ENCODE measurements around the gene CASR. TPM values are rescaled to one million over a fixed set of nuclear protein-coding genes. Genes with fewer than 3 reads are reported as not detected.

Gene CASR
- total RNA-seq, 3 donors from 2014 or later (not counting 1 experiment from before 2014, with no cell fraction given): 0.10 TPM; not detected in 2

GRCh38 chr3:122324871-122325323 lies 141.4 kb downstream of the CASR start, which contains the start of gene CSTA:
Gene CSTA, plus strand, starts transcription at chr3:122325248. Its CDS starts 45 bp downstream, at chr3:122325293.
- H3K4me3 ChIP-seq (ENCODE audit: low read length): no peak within 1 kb of the TSS
- intact Hi-C loops (cut with micrococcal nuclease): no loop called here
- no peak for DNase-seq
- 81% methylated on average over 6 of the region's 6 CpGs for WGBS (ENCODE audit: insufficient coverage)
- H3K36me3 Mint-ChIP-seq: no peaks in the 10 kb centered on the region
- no peak within 1 kb of the TSS for H3K4me3 Mint-ChIP-seq
- H3K27me3 ChIP-seq (ENCODE audit: control insufficient read depth, insufficient read depth, low read length): peaks cover 2% of the 10 kb centered on the region
- TF ChIP-seq, protein P1, sequence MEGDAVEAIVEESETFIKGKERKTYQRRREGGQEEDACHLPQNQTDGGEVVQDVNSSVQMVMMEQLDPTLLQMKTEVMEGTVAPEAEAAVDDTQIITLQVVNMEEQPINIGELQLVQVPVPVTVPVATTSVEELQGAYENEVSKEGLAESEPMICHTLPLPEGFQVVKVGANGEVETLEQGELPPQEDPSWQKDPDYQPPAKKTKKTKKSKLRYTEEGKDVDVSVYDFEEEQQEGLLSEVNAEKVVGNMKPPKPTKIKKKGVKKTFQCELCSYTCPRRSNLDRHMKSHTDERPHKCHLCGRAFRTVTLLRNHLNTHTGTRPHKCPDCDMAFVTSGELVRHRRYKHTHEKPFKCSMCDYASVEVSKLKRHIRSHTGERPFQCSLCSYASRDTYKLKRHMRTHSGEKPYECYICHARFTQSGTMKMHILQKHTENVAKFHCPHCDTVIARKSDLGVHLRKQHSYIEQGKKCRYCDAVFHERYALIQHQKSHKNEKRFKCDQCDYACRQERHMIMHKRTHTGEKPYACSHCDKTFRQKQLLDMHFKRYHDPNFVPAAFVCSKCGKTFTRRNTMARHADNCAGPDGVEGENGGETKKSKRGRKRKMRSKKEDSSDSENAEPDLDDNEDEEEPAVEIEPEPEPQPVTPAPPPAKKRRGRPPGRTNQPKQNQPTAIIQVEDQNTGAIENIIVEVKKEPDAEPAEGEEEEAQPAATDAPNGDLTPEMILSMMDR (IDR thresholded peaks at IDR 0.05): no peak
- no peaks in the 10 kb centered on the region for H3K4me1 Mint-ChIP-seq
- H3K4me1 ChIP-seq (ENCODE audit: control insufficient read depth, insufficient read depth, low read length): no peaks in the 10 kb centered on the region
- peaks cover 6 to 7% of the 10 kb centered on the region in 2 donors for H3K27me3 Mint-ChIP-seq (ENCODE audit: low read depth in 2 of 2)
- no peaks in the 10 kb centered on the region for H3K36me3 ChIP-seq (ENCODE audit: control insufficient read depth, insufficient read depth, low read length)
- H3K9me3 Mint-ChIP-seq: peaks cover 0 to 2% of the 10 kb centered on the region in 2 donors
- H3K9me3 ChIP-seq (ENCODE audit: control insufficient read depth, insufficient read depth, low read length): no peaks in the 10 kb centered on the region
- no peak within 1 kb of the TSS for H3K27ac Mint-ChIP-seq
- H3K27ac ChIP-seq (ENCODE audit: low read length): no peak within 1 kb of the TSS
- no peak for ATAC-seq

DNA sequence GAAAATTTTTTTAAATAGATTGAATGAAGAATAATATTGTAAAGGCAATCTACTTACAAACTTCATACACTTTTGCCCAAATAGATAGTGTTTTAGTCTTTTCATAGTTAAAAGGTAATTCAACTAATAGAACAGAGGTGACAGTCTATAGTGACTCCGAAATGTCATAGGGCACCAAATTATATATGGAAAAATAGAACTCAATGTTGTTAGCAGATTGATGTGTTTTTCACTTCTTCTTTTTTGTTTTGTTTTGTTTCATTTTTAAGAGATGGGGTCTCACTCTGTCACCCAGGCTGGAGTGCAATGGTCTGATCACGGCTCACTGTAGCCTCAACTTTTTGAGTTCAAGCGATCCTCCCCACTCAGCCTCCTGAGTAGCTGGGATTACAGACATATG lies 142.3 kb downstream of the CASR start:
- DNase-seq (no peak), ATAC-seq (no peak)
- Histone ChIP-seq H3K9me3 (ENCODE audit: control insufficient read depth, insufficient read depth, low read length) (no peaks in the 10 kb centered on the region), H3K27ac (ENCODE audit: low read length) (no peak overlapping the region), H3K36me3 (ENCODE audit: control insufficient read depth, insufficient read depth, low read length) (no peaks in the 10 kb centered on the region), H3K4me3 (ENCODE audit: low read length) (no peak overlapping the region), H3K27me3 (ENCODE audit: control insufficient read depth, insufficient read depth, low read length) (no peaks in the 10 kb centered on the region), H3K4me1 (ENCODE audit: control insufficient read depth, insufficient read depth, low read length) (no peaks in the 10 kb centered on the region)
- WGBS (ENCODE audit: insufficient coverage): 89% methylated on average over 3 of the region's 3 CpGs
- Mint-ChIP-seq H3K9me3 (no peaks in the 10 kb centered on the region), H3K27ac (no peak overlapping the region), H3K27me3 (ENCODE audit: low read depth in 2 of 2) (peaks cover 6 to 7% of the 10 kb centered on the region in 2 donors), H3K4me3 (no peak overlapping the region), H3K4me1 (no peaks in the 10 kb centered on the region), H3K36me3 (no peaks in the 10 kb centered on the region)
- TF ChIP-seq, protein P1 (IDR thresholded peaks at IDR 0.05): no peak
- intact Hi-C loops (cut with micrococcal nuclease): no loop called here

GRCh38 chr3:122331886-122332285 lies 148.4 kb downstream of the CASR start:
- Mint-ChIP-seq H3K36me3 (no peaks in the 10 kb centered on the region), H3K4me3 (no peak overlapping the region), H3K4me1 (no peaks in the 10 kb centered on the region), H3K27me3 (ENCODE audit: low read depth in 2 of 2) (peaks cover 18 to 21% of the 10 kb centered on the region in 2 donors), H3K9me3 (no peaks in the 10 kb centered on the region), H3K27ac (no peak overlapping the region)
- ATAC-seq: no peak
- WGBS (ENCODE audit: insufficient coverage): 90% methylated on average over 4 of the region's 4 CpGs
- Histone ChIP-seq H3K27me3 (ENCODE audit: control insufficient read depth, insufficient read depth, low read length) (no peaks in the 10 kb centered on the region), H3K4me3 (ENCODE audit: low read length) (no peak overlapping the region), H3K9me3 (ENCODE audit: control insufficient read depth, insufficient read depth, low read length) (no peaks in the 10 kb centered on the region), H3K36me3 (ENCODE audit: control insufficient read depth, insufficient read depth, low read length) (no peaks in the 10 kb centered on the region), H3K27ac (ENCODE audit: low read length) (no peak overlapping the region), H3K4me1 (ENCODE audit: control insufficient read depth, insufficient read depth, low read length) (no peaks in the 10 kb centered on the region)
- TF ChIP-seq, protein P1 (IDR thresholded peaks at IDR 0.05): no peak
- intact Hi-C loops (cut with micrococcal nuclease): no loop called here
- DNase-seq: no peak

- Histone ChIP-seq H3K4me1 (ENCODE audit: control insufficient read depth, insufficient read depth, low read length) (no peaks in the 10 kb centered on the region), H3K4me3 (ENCODE audit: low read length) (no peak overlapping the region), H3K36me3 (ENCODE audit: control insufficient read depth, insufficient read depth, low read length) (no peaks in the 10 kb centered on the region), H3K9me3 (ENCODE audit: control insufficient read depth, insufficient read depth, low read length) (no peaks in the 10 kb centered on the region), H3K27me3 (ENCODE audit: control insufficient read depth, insufficient read depth, low read length) (no peaks in the 10 kb centered on the region), H3K27ac (ENCODE audit: low read length) (no peak overlapping the region)
- DNase-seq (no peak), ATAC-seq (no peak)
- H3K27ac Mint-ChIP-seq: no peak overlapping the region
- TF ChIP-seq, protein P1 (IDR thresholded peaks at IDR 0.05): no peak
- H3K4me1 Mint-ChIP-seq: no peaks in the 10 kb centered on the region
- peaks cover 18 to 21% of the 10 kb centered on the region in 2 donors for H3K27me3 Mint-ChIP-seq (ENCODE audit: low read depth in 2 of 2)
- intact Hi-C loops (cut with micrococcal nuclease): no loop called here
- no peaks in the 10 kb centered on the region for H3K9me3 Mint-ChIP-seq
- H3K36me3 Mint-ChIP-seq: no peaks in the 10 kb centered on the region
- H3K4me3 Mint-ChIP-seq: no peak overlapping the region
- WGBS (ENCODE audit: insufficient coverage): 88% methylated on average over 8 of the region's 8 CpGs
These were observed 149.1 kb downstream of the CASR start for GRCh38 chr3:122332551-122332950.

Measured in natural killer cell (primary cell).